A549 (cell line): ENCODE results near the gene SERPINB8. TPM values are rescaled to one million over a fixed set of nuclear protein-coding genes. Genes with fewer than 3 reads are reported as not detected.

ENCODE experiments used
- ATAC-seq, 2 experiments: fragments of 200-7000 bp in 1 of 2; fragments of >200 bp in 1 of 2; cut with Nextera tagmentation in 1 of 2; cut with Tn5 transposase in 1 of 2; 3 replicates each; pipeline versions ENCODE4 v1.8.0 to v1.9.1; 2018 to 2020; ENCODE audit warnings: mild to moderate bottlenecking in 1 of 2, moderate library complexity in 1 of 2
- CTCF ChIA-PET: fragments of 300-600 bp; sonication (Branson Sonifier 250); formaldehyde crosslinking; extraction: SDS; loops from one replicate; lab custom pipeline; 2021; ENCODE audit warnings: antibody characterized with exemption, inconsistent platforms; lab: Yijun Ruan, JAX
- POLR2A ChIA-PET: fragments of 350-600 bp; formaldehyde crosslinking; extraction: SDS; loops from one replicate; lab custom pipeline; 2021; ENCODE audit warnings: antibody characterized with exemption, inconsistent platforms; lab: Yijun Ruan, JAX
- DNase-seq, 2 experiments: peaks; one replicate each; pipeline versions ENCODE4 v3.0.0 to v3.0.0-alpha.2; 2011 to 2016; ENCODE audit warnings: low read depth in 1 of 2, low spot score in 1 of 2
- FAIRE-seq: peaks from 2 replicates; lab custom pipeline; 2011; peaks lifted over from hg19 to GRCh38; lab: Jason Lieb, UNC
- H3K27ac ChIP-seq, 2 experiments: fragments of >200 bp; sonication (Bioruptor Twin); formaldehyde crosslinking; 3 replicates each; pipeline ENCODE4 v1.5.1; 2016 to 2017
- H3K4me1 ChIP-seq: fragments of >200 bp; sonication (Bioruptor Twin); formaldehyde crosslinking; 3 replicates; pipeline ENCODE4 v1.6.1; 2016
- H3K4me2 ChIP-seq: fragments of >200 bp; sonication (Bioruptor Twin); formaldehyde crosslinking; 3 replicates; pipeline ENCODE4 v1.6.1; 2016
- H3K4me3 ChIP-seq: fragments of >200 bp; sonication (Bioruptor Twin); formaldehyde crosslinking; 3 replicates; pipeline ENCODE4 v1.5.1; 2016
- H3K9me3 ChIP-seq: fragments of >200 bp; sonication (Bioruptor Twin); formaldehyde crosslinking; 3 replicates; pipeline ENCODE4 v1.6.1; 2016
- CHD2 ChIP-seq: fragments of 150-350 bp; IDR thresholded peaks from 2 replicates; pipeline ENCODE4 v1.6.1; 2014; ENCODE audit warnings: low read length; ENCODE audit not compliant: partially characterized antibody
- CHD4 ChIP-seq: fragments of 200-600 bp; sonication (generic); IDR thresholded peaks from 2 replicates; pipeline ENCODE4 v1.6.1; 2016; ENCODE audit warnings: antibody characterized with exemption, mild to moderate bottlenecking, borderline replicate concordance
- ESRRA ChIP-seq: fragments of 150-350 bp; IDR thresholded peaks from 2 replicates; pipeline ENCODE4 v1.6.1; 2014; ENCODE audit warnings: mild to moderate bottlenecking, low read length, borderline replicate concordance
- FOSB ChIP-seq: fragments of 250-450 bp; sonication (Bioruptor Pico); IDR thresholded peaks from 2 replicates; pipeline ENCODE4 v1.5.0; 2020; ENCODE audit warnings: mild to moderate bottlenecking, moderate library complexity
- FOSL2 ChIP-seq, 2 experiments: fragments of 450-650 bp in 1 of 2; fragments of >200 bp in 1 of 2; sonication (Bioruptor Twin) in 1 of 2; formaldehyde crosslinking; IDR thresholded peaks; 2 replicates each; pipeline versions ENCODE4 v1.5.0 to v1.6.1; 2016 to 2020; ENCODE audit warnings: mild to moderate bottlenecking in 1 of 2, moderate library complexity in 1 of 2
- MAFK ChIP-seq: fragments of 450-650 bp; IDR thresholded peaks from 2 replicates; pipeline ENCODE4 v1.6.1; 2014; ENCODE audit not compliant: partially characterized antibody
- NFE2L2 ChIP-seq: fragments of 150-350 bp; conservative IDR thresholded peaks from 2 replicates; pipeline ENCODE4 v1.6.1; 2014; ENCODE audit warnings: low read length
- RNF2 ChIP-seq: fragments of 200-600 bp; sonication (generic); IDR thresholded peaks from 2 replicates; pipeline ENCODE4 v1.6.1; 2016; ENCODE audit warnings: low read depth, mild to moderate bottlenecking, antibody characterized with exemption, moderate library complexity, borderline replicate concordance
- WGBS: methylation state at CpG from one replicate; pipeline ENCODE4 v1.1.6; 2017; ENCODE audit errors: missing lambda C conversion rate; 5-methylcytosine and 5-hydroxymethylcytosine counted together
- polyA plus RNA-seq, 4 experiments: library from polyadenylated mRNA; depleted of rRNA in 3 of 4; stranded (reverse); fragments of >200 nt; fragmentation: RNase III in 1 of 4; extraction: RNeasy Plus Mini Kit Qiagen cat#74134 plus additional on column Dnase treatment in 1 of 4; gene quantifications; 2 replicates in 3 of 4; 3 replicates in 1 of 4; pipeline ENCODE4 v1.2.3, GENCODE V29; 2011 to 2017
- TF ChIP-seq, protein P1 (sequence below): fragments of 250-450 bp; sonication (Bioruptor Pico); IDR thresholded peaks from 2 replicates; pipeline ENCODE4 v1.5.0; 2021; ENCODE audit warnings: mild to moderate bottlenecking, moderate library complexity, borderline replicate concordance
- TF ChIP-seq, protein P2 (sequence below): IDR thresholded peaks from 2 replicates; pipeline ENCODE4 v1.6.1; 2012
- TF ChIP-seq, protein P3 (sequence below): IDR thresholded peaks from 2 replicates; pipeline ENCODE4 v1.6.1; 2012
- TF ChIP-seq, protein P4 (sequence below): fragments of 200-600 bp; sonication (generic); IDR thresholded peaks from 2 replicates; pipeline ENCODE4 v1.6.1; 2016; ENCODE audit warnings: antibody characterized with exemption, mild to moderate bottlenecking, moderate library complexity

SERPINB8 gene
- polyA plus RNA-seq, 2 of the 4 experiments (the other 2 are of a cell fraction) = 3.5 to 8.6 TPM

DNA sequence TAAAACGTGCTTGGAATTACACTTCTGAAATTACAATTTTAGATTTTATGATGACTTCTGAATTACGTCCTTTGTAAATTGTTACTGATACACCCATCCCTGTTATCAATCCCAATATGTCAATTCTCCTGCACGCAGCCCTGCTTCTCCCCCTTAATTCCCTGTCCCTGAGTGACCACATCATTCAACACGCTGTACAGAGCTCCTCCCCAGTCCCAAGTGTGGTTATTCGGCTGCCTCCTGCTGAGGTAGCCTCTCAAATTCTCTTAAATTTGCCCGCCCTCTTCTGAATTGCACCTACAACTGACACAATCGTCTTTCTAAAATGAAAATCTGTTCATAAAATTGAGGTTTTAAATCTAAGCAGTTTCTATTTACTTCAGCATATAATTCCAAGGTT lies 10.1 kb downstream of the SERPINB8 start (continued):
- TF ChIP-seq CHD2 = no peak
- TF ChIP-seq FOSL2 (IDR thresholded peaks at IDR 0.05) = no peak
- TF ChIP-seq FOSL2 (CRISPR knock-in tag; IDR thresholded peaks at IDR 0.05) = no peak

DNA sequence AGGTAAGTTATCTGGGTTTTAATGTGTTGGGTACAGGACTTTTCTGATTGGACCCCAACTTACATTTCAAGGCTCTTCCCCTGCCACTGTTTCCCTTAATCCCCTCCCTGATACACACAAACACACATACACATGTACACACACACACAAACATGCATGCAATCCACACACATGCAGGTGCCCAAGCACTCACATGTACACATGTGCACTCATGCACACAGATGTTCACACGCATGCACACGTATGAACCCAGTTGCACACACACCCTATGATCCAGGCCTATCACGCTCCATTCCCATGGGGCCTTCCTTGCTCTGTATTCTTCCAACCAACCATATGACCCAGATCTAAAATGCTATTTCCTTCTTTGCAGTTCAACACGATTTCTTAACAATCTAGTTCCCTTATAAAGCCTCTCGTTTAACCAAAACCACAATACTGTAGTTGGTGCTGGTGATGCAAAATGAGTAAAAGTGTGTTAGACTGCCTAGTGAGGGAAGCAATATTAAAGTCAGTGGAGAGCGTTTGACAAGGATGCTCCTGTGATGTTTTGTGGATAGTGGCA lies 11.1 kb downstream of the SERPINB8 start:
- no peak for ATAC-seq
- H3K27ac ChIP-seq = no peak overlapping the region
- H3K4me3 ChIP-seq = no peak overlapping the region
- H3K9me3 ChIP-seq = no peaks in the 10 kb centered on the region
- CTCF ChIA-PET = interaction anchor here (0.7 to 2.3 kb wide), 3 partner anchors 10 to 19 kb away, joined by 3 to 10 read pairs (median 5); no protein-coding TSS in a partner anchor
- no peak overlapping the region for H3K4me2 ChIP-seq
- TF ChIP-seq NFE2L2 (no peak), CHD4 (no peak), ESRRA (no peak), FOSB (CRISPR knock-in tag) (no peak), MAFK (no peak)
- TF ChIP-seq, protein P1, sequence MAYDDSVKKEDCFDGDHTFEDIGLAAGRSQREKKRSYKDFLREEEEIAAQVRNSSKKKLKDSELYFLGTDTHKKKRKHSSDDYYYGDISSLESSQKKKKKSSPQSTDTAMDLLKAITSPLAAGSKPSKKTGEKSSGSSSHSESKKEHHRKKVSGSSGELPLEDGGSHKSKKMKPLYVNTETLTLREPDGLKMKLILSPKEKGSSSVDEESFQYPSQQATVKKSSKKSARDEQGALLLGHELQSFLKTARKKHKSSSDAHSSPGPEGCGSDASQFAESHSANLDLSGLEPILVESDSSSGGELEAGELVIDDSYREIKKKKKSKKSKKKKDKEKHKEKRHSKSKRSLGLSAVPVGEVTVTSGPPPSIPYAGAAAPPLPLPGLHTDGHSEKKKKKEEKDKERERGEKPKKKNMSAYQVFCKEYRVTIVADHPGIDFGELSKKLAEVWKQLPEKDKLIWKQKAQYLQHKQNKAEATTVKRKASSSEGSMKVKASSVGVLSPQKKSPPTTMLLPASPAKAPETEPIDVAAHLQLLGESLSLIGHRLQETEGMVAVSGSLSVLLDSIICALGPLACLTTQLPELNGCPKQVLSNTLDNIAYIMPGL (CRISPR knock-in tag) = no peak
- TF ChIP-seq, protein P2, sequence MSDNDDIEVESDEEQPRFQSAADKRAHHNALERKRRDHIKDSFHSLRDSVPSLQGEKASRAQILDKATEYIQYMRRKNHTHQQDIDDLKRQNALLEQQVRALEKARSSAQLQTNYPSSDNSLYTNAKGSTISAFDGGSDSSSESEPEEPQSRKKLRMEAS = no peak
- TF ChIP-seq, protein P3, sequence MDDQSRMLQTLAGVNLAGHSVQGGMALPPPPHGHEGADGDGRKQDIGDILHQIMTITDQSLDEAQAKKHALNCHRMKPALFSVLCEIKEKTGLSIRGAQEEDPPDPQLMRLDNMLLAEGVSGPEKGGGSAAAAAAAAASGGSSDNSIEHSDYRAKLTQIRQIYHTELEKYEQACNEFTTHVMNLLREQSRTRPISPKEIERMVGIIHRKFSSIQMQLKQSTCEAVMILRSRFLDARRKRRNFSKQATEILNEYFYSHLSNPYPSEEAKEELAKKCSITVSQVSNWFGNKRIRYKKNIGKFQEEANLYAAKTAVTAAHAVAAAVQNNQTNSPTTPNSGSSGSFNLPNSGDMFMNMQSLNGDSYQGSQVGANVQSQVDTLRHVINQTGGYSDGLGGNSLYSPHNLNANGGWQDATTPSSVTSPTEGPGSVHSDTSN = no peak
- TF ChIP-seq, all 56 proteins: peak for 0
- no peak for FAIRE-seq
- POLR2A ChIA-PET = no interaction called here
- WGBS = 79% methylated on average over 6 of the region's 6 CpGs
- no peak for DNase-seq
- H3K4me1 ChIP-seq = 0 out of 3 replicates have a peak, but pooled peaks cover 3% of the 10 kb centered on the region

DNA sequence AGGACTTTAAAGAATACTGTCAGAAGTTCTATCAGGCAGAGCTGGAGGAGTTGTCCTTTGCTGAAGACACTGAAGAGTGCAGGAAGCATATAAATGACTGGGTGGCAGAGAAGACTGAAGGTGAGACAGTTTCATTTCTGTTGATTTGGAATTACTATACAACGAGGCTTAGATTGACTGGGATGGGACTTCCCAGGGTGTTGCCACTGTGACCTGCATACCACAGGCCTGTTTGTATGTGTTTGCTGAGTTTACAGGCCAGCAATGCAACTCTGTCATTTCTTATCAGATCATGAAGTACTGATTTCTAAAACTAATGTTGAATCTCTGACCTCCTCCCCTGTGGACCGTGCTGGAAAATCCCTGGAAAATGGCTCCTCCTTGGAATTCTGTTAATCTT lies 11.8 kb downstream of the SERPINB8 start:
- TF ChIP-seq, protein P4, sequence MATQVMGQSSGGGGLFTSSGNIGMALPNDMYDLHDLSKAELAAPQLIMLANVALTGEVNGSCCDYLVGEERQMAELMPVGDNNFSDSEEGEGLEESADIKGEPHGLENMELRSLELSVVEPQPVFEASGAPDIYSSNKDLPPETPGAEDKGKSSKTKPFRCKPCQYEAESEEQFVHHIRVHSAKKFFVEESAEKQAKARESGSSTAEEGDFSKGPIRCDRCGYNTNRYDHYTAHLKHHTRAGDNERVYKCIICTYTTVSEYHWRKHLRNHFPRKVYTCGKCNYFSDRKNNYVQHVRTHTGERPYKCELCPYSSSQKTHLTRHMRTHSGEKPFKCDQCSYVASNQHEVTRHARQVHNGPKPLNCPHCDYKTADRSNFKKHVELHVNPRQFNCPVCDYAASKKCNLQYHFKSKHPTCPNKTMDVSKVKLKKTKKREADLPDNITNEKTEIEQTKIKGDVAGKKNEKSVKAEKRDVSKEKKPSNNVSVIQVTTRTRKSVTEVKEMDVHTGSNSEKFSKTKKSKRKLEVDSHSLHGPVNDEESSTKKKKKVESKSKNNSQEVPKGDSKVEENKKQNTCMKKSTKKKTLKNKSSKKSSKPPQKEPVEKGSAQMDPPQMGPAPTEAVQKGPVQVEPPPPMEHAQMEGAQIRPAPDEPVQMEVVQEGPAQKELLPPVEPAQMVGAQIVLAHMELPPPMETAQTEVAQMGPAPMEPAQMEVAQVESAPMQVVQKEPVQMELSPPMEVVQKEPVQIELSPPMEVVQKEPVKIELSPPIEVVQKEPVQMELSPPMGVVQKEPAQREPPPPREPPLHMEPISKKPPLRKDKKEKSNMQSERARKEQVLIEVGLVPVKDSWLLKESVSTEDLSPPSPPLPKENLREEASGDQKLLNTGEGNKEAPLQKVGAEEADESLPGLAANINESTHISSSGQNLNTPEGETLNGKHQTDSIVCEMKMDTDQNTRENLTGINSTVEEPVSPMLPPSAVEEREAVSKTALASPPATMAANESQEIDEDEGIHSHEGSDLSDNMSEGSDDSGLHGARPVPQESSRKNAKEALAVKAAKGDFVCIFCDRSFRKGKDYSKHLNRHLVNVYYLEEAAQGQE = no peak
- TF ChIP-seq RNF2 (no peak), MAFK (no peak)
- WGBS = 47% methylated on average over 2 of the region's 2 CpGs
- ChIA-PET POLR2A (no interaction called here), CTCF (interaction anchor here (0.7 to 2.3 kb wide), 2 partner anchors 13 to 19 kb away, joined by 3 to 10 read pairs; no protein-coding TSS in a partner anchor)
- DNase-seq = no peak
- no peak for ATAC-seq
- Histone ChIP-seq H3K4me1 (0 out of 3 replicates have a peak, but pooled peaks cover 3% of the 10 kb centered on the region), H3K27ac (no peak overlapping the region), H3K4me3 (no peak overlapping the region), H3K9me3 (no peaks in the 10 kb centered on the region), H3K4me2 (no peak overlapping the region)
- FAIRE-seq = no peak
